HepG2 (cell line): ENCODE results near the gene DMBT1. TPM values are rescaled to one million over a fixed set of nuclear protein-coding genes. Genes with fewer than 3 reads are reported as not detected.
"Not testable (repeated sequence)": the region's sequence is repeated elsewhere in the genome, so short reads cannot be mapped to it uniquely, and the experiment has no call there.

ENCODE experiments used
- ATAC-seq: fragments of 200-7000 bp; cut with Tn5 transposase; 3 replicates; pipeline ENCODE4 v1.9.1; 2020; ENCODE audit warnings: mild to moderate bottlenecking, moderate library complexity
- BruUV-seq: library from RNA; stranded (reverse); fragments of 400-500 nt; replicated peaks from 2 replicates; lab custom pipeline; 2021; lab: Mats Ljungman, UMichigan
- CTCF ChIA-PET: fragments of 300-600 bp; formaldehyde crosslinking; extraction: SDS; loops from one replicate; lab custom pipeline; 2021; ENCODE audit warnings: low total read pairs, inconsistent platforms, low intra/inter-chr PET ratio; lab: Yijun Ruan, JAX
- POLR2A ChIA-PET: fragments of 350-600 bp; sonication (Branson Sonifier 250); formaldehyde crosslinking; loops from one replicate; lab custom pipeline; 2020; ENCODE audit warnings: antibody characterized with exemption, inconsistent platforms; lab: Yijun Ruan, JAX
- DNase-seq: peaks from one replicate; pipeline ENCODE4 v3.0.0-alpha.2; 2015; ENCODE audit warnings: low spot score
- FAIRE-seq: peaks from 3 replicates; lab custom pipeline; 2011; peaks lifted over from hg19 to GRCh38; lab: Jason Lieb, UNC
- H2AFZ ChIP-seq: one replicate; pipeline ENCODE4 v1.6.1; 2011; ENCODE audit warnings: low read length, inconsistent platforms
- H3K27ac ChIP-seq: fragments of 300-600 bp; 3 replicates; pipeline ENCODE4 v1.8.0; 2011; ENCODE audit warnings: mixed run types, mild to moderate bottlenecking, mixed read lengths, low read length, inconsistent platforms; ENCODE audit not compliant: insufficient read depth; ENCODE audit errors: extremely low read length
- H3K27me3 ChIP-seq, 2 experiments: fragments of 200-600 bp in 1 of 2; 2 replicates in 1 of 2; 3 replicates in 1 of 2; pipeline versions ENCODE4 v1.6.0 to v1.8.0; 2011; ENCODE audit warnings: low read length in 2 of 2, mild to moderate bottlenecking in 2 of 2, moderate library complexity in 2 of 2, inconsistent platforms in 1 of 2; ENCODE audit not compliant: insufficient read depth in 2 of 2, control insufficient read depth in 1 of 2
- H3K36me3 ChIP-seq, 2 experiments: fragments of 200-600 bp in 1 of 2; replicated peaks in 1 of 2; 2 replicates in 1 of 2; 3 replicates in 1 of 2; pipeline versions ENCODE4 v1.5.1 to v1.8.0; 2011; ENCODE audit warnings: low read length in 2 of 2, inconsistent platforms in 1 of 2; ENCODE audit not compliant: insufficient read depth in 2 of 2, control insufficient read depth in 1 of 2
- H3K4me1 ChIP-seq: 2 replicates; pipeline ENCODE4 v1.5.1; 2012; ENCODE audit warnings: low read length, inconsistent platforms; ENCODE audit not compliant: insufficient read depth
- H3K4me2 ChIP-seq: 2 replicates; pipeline ENCODE4 v1.6.0; 2011; ENCODE audit warnings: low read depth, low read length, inconsistent platforms
- H3K4me3 ChIP-seq, 3 experiments: fragments of 200-600 bp in 1 of 3; sonication (generic), shearing (Covaris generic) in 1 of 3; replicated peaks in 1 of 3; 2 replicates each; pipeline ENCODE4 v1.5.1; 2011 to 2016; ENCODE audit warnings: low read length in 3 of 3, inconsistent platforms in 2 of 3, low read depth in 2 of 3, mild to moderate bottlenecking in 2 of 3, control low read depth in 1 of 3, mixed read lengths in 1 of 3; ENCODE audit not compliant: insufficient read depth in 1 of 3
- H3K79me2 ChIP-seq: one replicate; pipeline ENCODE4 v1.6.1; 2011; ENCODE audit warnings: low read length, inconsistent platforms; ENCODE audit not compliant: insufficient read depth
- H3K9ac ChIP-seq: 2 replicates; pipeline ENCODE4 v1.6.0; 2011; ENCODE audit warnings: mild to moderate bottlenecking, low read depth, low read length, inconsistent platforms; ENCODE audit not compliant: insufficient read depth
- H3K9me3 ChIP-seq: 2 replicates; pipeline ENCODE4 v1.5.1; 2012; ENCODE audit warnings: mild to moderate bottlenecking, low read length
- H4K20me1 ChIP-seq: 2 replicates; pipeline ENCODE4 v1.6.0; 2011; ENCODE audit warnings: inconsistent platforms, mild to moderate bottlenecking, low read length, moderate library complexity; ENCODE audit not compliant: insufficient read depth
- ATF6 ChIP-seq: sonication (generic); formaldehyde crosslinking; conservative IDR thresholded peaks from 2 replicates; pipeline ENCODE4 v1.4.0; 2020; ENCODE audit warnings: missing genetic modification reagents
- BATF2 ChIP-seq: sonication (generic); formaldehyde crosslinking; IDR thresholded peaks from 2 replicates; pipeline ENCODE4 v1.8.0; 2022; ENCODE audit warnings: mild to moderate bottlenecking, missing genetic modification reagents, moderate library complexity
- CBX1 ChIP-seq: IDR thresholded peaks from one replicate; pipeline ENCODE4 v1.6.1; 2016; ENCODE audit warnings: antibody characterized with exemption, low read depth
- CERS6 ChIP-seq: sonication (generic); formaldehyde crosslinking; IDR thresholded peaks from 2 replicates; pipeline ENCODE4 v1.5.0; 2020; ENCODE audit warnings: missing genetic modification reagents
- MAFF ChIP-seq: IDR thresholded peaks from 2 replicates; pipeline ENCODE4 v1.6.1; 2011; ENCODE audit warnings: low read depth, low read length, improper control_type of control experiment
- MAFK ChIP-seq, 2 experiments: IDR thresholded peaks in 1 of 2; conservative IDR thresholded peaks in 1 of 2; 2 replicates each; pipeline ENCODE4 v1.6.1; 2011; ENCODE audit warnings: improper control_type of control experiment in 2 of 2, low read length in 2 of 2
- PHF21A ChIP-seq: sonication (generic); formaldehyde crosslinking; IDR thresholded peaks from 2 replicates; pipeline ENCODE4 v1.5.0; 2020; ENCODE audit warnings: mild to moderate bottlenecking, missing genetic modification reagents
- PHF8 ChIP-seq: sonication (generic); formaldehyde crosslinking; IDR thresholded peaks from 2 replicates; pipeline ENCODE4 v1.5.0; 2020; ENCODE audit warnings: missing genetic modification reagents
- RBM39 ChIP-seq: fragments of 200-400 bp; formaldehyde crosslinking; IDR thresholded peaks from one replicate; pipeline ENCODE4 v1.6.1; 2018; ENCODE audit warnings: antibody characterized with exemption, mild to moderate bottlenecking, low read depth, low read length; ENCODE audit not compliant: poor library complexity, severe bottlenecking
- SOX6 ChIP-seq, 2 experiments: fragments of 450-650 bp in 1 of 2; sonication (generic) in 1 of 2; formaldehyde crosslinking in 1 of 2; IDR thresholded peaks; 2 replicates each; pipeline versions ENCODE4 v1.4.0 to v1.6.1; 2017 to 2020; ENCODE audit warnings: antibody characterized with exemption in 1 of 2, mild to moderate bottlenecking in 1 of 2, missing genetic modification reagents in 1 of 2
- TBX3 ChIP-seq: fragments of 450-650 bp; IDR thresholded peaks from 2 replicates; pipeline ENCODE4 v1.6.1; 2017; ENCODE audit warnings: antibody characterized with exemption, mild to moderate bottlenecking, inconsistent platforms, borderline replicate concordance
- ZNF251 ChIP-seq: sonication (generic); formaldehyde crosslinking; IDR thresholded peaks from 2 replicates; pipeline ENCODE4 v1.9.0; 2021; ENCODE audit warnings: mild to moderate bottlenecking, missing genetic modification reagents
- ZNF354B ChIP-seq: sonication (generic); formaldehyde crosslinking; IDR thresholded peaks from 2 replicates; pipeline ENCODE4 v1.8.0; 2022; ENCODE audit warnings: mild to moderate bottlenecking, missing genetic modification reagents
- ZNF747 ChIP-seq: sonication (generic); formaldehyde crosslinking; IDR thresholded peaks from 2 replicates; pipeline ENCODE4 v1.8.1; 2023; ENCODE audit warnings: missing genetic modification reagents, mild to moderate bottlenecking, borderline replicate concordance
- WGBS: methylation state at CpG from one replicate; pipeline ENCODE4 v1.1.6; 2017; ENCODE audit warnings: low lambda C conversion rate; 5-methylcytosine and 5-hydroxymethylcytosine counted together
- in situ Hi-C: cut with HindIII; loops from 2 replicates; pipeline ENCODE4 v1.10.0; 2017; ENCODE audit warnings: low pct_unique_long_range_greater_than_20kb; ENCODE audit not compliant: extremely low pct_ligation_motif_present
- intact Hi-C: fragments of 100-400 bp; cut with micrococcal nuclease; formaldehyde crosslinking; loops from one replicate; pipeline ENCODE4 v1.10.0; 2022; ENCODE audit not compliant: unreplicated experiment
- polyA plus RNA-seq, 8 experiments: library from polyadenylated mRNA; depleted of rRNA in 3 of 8; stranded (reverse) in 7 of 8; unstranded in 1 of 8; fragments of >200 nt; fragmentation: Illumina TruSeq in 4 of 8; extraction: Trizol in 4 of 8; gene quantifications; 2 replicates each; pipeline versions ENCODE4 v1.2.1 to v1.2.3, GENCODE V29; 2011 to 2016; ENCODE audit warnings: low read depth in 4 of 8, missing spikeins in 1 of 8, mixed read lengths in 1 of 8; ENCODE audit not compliant: insufficient read depth in 1 of 8
- total RNA-seq, 5 experiments: library from RNA; depleted of rRNA; stranded (reverse); fragments of >200 nt; fragmentation: Illumina TruSeq; extraction: Trizol; gene quantifications; 2 replicates each; pipeline ENCODE4 v1.2.3, GENCODE V29; 2016; ENCODE audit warnings: low read depth in 1 of 5

The DMBT1 gene
- total and polyA plus RNA-seq, 2 of the 13 experiments (the other 11 are each of a cell fraction or from before 2014, with no cell fraction given): not detected

GRCh38 chr10:122586070-122586469, 25.5 kb downstream of the DMBT1 start:
- H3K9ac ChIP-seq, H3K4me2 ChIP-seq, H3K36me3 ChIP-seq, FAIRE-seq, BruUV-seq, H3K9me3 ChIP-seq, POLR2A ChIA-PET, H2AFZ ChIP-seq, H4K20me1 ChIP-seq, H3K4me3 ChIP-seq, intact Hi-C loops, ATAC-seq, H3K79me2 ChIP-seq, H3K27ac ChIP-seq, in situ Hi-C loops, CTCF ChIA-PET, H3K4me1 ChIP-seq, DNase-seq, H3K27me3 ChIP-seq: not testable (repeated sequence)
- WGBS: no CpG with 5 or more reads among the region's 7 CpGs

- TF ChIP-seq MAFF (peak; percentile 18; the same call in 1 of the 2 replicates), SOX6 (IDR thresholded peaks at IDR 0.05) (no peak), SOX6 (CRISPR knock-in tag; IDR thresholded peaks at IDR 0.05) (no peak), RBM39 (no peak), ATF6 (CRISPR knock-in tag) (no peak), CBX1 (no peak), PHF8 (CRISPR knock-in tag) (no peak), TBX3 (no peak), BATF2 (CRISPR knock-in tag) (no peak), ZNF251 (CRISPR knock-in tag) (no peak), MAFK (conservative IDR thresholded peaks at IDR 0.05 in 1 of 2, IDR thresholded peaks at IDR 0.05 in 1 of 2; ENCODE audit: low read length in 2 of 2) (0 out of 4 replicates have a peak, but pooled peaks of 1 of the 2 experiments have one; percentile 12), PHF21A (no peak), ZNF354B (CRISPR knock-in tag) (no peak), ZNF747 (CRISPR knock-in tag) (no peak), CERS6 (CRISPR knock-in tag) (no peak)
- in situ Hi-C loops (no loop called here), intact Hi-C loops (no loop called here)
- Histone ChIP-seq H3K36me3 (no peaks in the 10 kb centered on the region), H3K9me3 (no peaks in the 10 kb centered on the region), H3K4me1 (no peaks in the 10 kb centered on the region), H3K79me2 (no peaks in the 10 kb centered on the region), H3K27ac (no peak overlapping the region), H3K9ac (no peak overlapping the region), H3K27me3 (peaks cover 0 to 12% of the 10 kb centered on the region in 2 experiments; a peak in 2 of 5 replicates), H2AFZ (no peak overlapping the region), H4K20me1 (no peaks in the 10 kb centered on the region), H3K4me3 (no peak overlapping the region), H3K4me2 (no peak overlapping the region)
- ATAC-seq (no peak), FAIRE-seq (no peak), DNase-seq (no peak)
- POLR2A ChIA-PET: no interaction called here
- WGBS: 41% methylated on average over 4 of the region's 6 CpGs
- CTCF ChIA-PET: no interaction called here
- BruUV-seq: no TSS peak
Observed at GRCh38 chr10:122587098-122587760, 26.7 kb downstream of the DMBT1 start.
